ENCODE data around the gene DDN. TPM values are rescaled to one million over a fixed set of nuclear protein-coding genes. Genes with fewer than 3 reads are reported as not detected.

DDN gene
- total and polyA plus RNA-seq, 10 of the 15 experiments (the other 5 are each of a cell fraction or from before 2014, with no cell fraction given): 0.10 to 13.4 (median 3.7) TPM

DNA sequence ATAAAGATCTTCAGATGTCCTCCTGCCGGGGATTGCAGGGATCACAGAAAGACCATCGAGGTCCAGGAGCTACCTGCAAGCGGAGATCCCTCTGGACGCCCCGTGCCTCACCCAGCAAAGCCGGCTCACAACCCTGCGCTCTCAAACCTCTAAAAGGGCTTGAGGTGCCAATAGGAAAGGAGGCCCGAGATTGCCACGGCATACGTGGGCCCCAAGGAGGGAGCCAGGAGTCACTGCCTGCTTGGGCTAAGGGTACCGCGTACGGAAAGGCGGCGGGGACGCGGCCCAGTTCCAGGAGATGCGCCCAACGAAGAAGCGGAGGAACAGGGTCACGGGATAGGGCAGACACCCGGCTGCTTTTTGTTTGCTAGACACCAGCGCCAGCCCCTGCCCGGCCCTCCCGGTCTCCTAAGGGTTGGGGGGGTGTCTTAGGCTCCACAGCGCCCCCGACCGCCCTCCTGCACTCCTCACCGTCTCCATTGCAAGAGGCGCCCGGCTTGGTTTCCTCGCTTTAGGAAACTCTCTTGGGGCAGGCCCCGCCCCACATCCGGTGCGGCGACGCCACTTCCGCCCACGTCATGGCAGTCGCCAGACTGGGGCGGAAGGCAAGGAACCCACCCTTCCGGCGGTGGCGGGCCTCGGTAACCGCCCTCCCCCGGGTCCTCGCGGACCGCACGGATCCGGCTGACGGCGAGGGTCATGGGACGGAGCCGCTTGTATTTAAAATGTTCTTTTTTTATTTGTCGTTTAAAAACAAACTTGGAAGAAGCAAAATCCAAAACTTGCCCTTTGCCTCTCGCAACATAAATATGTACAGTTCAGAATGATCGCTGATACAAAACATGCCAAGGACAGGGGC is 19.3 kb upstream of the DDN start, which contains the start of gene PRKAG1 (continued):
- TF ChIP-seq, protein P1, sequence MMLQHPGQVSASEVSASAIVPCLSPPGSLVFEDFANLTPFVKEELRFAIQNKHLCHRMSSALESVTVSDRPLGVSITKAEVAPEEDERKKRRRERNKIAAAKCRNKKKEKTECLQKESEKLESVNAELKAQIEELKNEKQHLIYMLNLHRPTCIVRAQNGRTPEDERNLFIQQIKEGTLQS (IDR thresholded peaks at IDR 0.05; ENCODE audit: borderline replicate concordance, extremely low read depth, low read depth, low read length): no peak
- TF ChIP-seq SUZ12 (IDR thresholded peaks at IDR 0.05; ENCODE audit: unreplicated experiment) (no peak), ZNF384 (IDR thresholded peaks at IDR 0.05; ENCODE audit: borderline replicate concordance, low read depth, low read length) (0 out of 2 replicates have a peak, but pooled peaks have one; percentile 47), NFIC (IDR thresholded peaks at IDR 0.05; ENCODE audit: low read depth, low read length) (peak; percentile 55; the same call in 1 of the 2 replicates), IRF4 (IDR thresholded peaks at IDR 0.05; ENCODE audit: low read depth, low read length) (no peak), FOXK2 (IDR thresholded peaks at IDR 0.05) (no peak), SIX5 (IDR thresholded peaks at IDR 0.05; ENCODE audit: low read depth, low read length, severe bottlenecking) (peak; percentile 14), CHD2 (IDR thresholded peaks at IDR 0.05; ENCODE audit: borderline replicate concordance, low read depth, low read length) (0 out of 2 replicates have a peak, but pooled peaks have one; percentile 47), RFX5 (IDR thresholded peaks at IDR 0.05; ENCODE audit: low read depth, low read length) (0 out of 2 replicates have a peak, but pooled peaks have one; percentile 47), RAD21 (IDR thresholded peaks at IDR 0.05; ENCODE audit: insufficient read depth, low read depth, low read length) (peak; percentile 36; the same call in 1 of the 2 replicates), ETV6 (conservative IDR thresholded peaks at IDR 0.05 in 1 of 2, IDR thresholded peaks at IDR 0.05 in 1 of 2; ENCODE audit: borderline replicate concordance in 1 of 2, low read depth in 1 of 2) (peak in 1 of 2 experiments; percentile 80; a peak in 2 of 4 replicates), SMARCA5 (IDR thresholded peaks at IDR 0.05) (peak; percentile 84)
- TF ChIP-seq, protein P2, sequence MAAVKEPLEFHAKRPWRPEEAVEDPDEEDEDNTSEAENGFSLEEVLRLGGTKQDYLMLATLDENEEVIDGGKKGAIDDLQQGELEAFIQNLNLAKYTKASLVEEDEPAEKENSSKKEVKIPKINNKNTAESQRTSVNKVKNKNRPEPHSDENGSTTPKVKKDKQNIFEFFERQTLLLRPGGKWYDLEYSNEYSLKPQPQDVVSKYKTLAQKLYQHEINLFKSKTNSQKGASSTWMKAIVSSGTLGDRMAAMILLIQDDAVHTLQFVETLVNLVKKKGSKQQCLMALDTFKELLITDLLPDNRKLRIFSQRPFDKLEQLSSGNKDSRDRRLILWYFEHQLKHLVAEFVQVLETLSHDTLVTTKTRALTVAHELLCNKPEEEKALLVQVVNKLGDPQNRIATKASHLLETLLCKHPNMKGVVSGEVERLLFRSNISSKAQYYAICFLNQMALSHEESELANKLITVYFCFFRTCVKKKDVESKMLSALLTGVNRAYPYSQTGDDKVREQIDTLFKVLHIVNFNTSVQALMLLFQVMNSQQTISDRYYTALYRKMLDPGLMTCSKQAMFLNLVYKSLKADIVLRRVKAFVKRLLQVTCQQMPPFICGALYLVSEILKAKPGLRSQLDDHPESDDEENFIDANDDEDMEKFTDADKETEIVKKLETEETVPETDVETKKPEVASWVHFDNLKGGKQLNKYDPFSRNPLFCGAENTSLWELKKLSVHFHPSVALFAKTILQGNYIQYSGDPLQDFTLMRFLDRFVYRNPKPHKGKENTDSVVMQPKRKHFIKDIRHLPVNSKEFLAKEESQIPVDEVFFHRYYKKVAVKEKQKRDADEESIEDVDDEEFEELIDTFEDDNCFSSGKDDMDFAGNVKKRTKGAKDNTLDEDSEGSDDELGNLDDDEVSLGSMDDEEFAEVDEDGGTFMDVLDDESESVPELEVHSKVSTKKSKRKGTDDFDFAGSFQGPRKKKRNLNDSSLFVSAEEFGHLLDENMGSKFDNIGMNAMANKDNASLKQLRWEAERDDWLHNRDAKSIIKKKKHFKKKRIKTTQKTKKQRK (IDR thresholded peaks at IDR 0.05; ENCODE audit: low read depth, low read length): no peak
- TF ChIP-seq, protein P3, sequence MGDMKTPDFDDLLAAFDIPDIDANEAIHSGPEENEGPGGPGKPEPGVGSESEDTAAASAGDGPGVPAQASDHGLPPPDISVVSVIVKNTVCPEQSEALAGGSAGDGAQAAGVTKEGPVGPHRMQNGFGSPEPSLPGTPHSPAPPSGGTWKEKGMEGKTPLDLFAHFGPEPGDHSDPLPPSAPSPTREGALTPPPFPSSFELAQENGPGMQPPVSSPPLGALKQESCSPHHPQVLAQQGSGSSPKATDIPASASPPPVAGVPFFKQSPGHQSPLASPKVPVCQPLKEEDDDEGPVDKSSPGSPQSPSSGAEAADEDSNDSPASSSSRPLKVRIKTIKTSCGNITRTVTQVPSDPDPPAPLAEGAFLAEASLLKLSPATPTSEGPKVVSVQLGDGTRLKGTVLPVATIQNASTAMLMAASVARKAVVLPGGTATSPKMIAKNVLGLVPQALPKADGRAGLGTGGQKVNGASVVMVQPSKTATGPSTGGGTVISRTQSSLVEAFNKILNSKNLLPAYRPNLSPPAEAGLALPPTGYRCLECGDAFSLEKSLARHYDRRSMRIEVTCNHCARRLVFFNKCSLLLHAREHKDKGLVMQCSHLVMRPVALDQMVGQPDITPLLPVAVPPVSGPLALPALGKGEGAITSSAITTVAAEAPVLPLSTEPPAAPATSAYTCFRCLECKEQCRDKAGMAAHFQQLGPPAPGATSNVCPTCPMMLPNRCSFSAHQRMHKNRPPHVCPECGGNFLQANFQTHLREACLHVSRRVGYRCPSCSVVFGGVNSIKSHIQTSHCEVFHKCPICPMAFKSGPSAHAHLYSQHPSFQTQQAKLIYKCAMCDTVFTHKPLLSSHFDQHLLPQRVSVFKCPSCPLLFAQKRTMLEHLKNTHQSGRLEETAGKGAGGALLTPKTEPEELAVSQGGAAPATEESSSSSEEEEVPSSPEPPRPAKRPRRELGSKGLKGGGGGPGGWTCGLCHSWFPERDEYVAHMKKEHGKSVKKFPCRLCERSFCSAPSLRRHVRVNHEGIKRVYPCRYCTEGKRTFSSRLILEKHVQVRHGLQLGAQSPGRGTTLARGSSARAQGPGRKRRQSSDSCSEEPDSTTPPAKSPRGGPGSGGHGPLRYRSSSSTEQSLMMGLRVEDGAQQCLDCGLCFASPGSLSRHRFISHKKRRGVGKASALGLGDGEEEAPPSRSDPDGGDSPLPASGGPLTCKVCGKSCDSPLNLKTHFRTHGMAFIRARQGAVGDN (IDR thresholded peaks at IDR 0.05): peak; percentile 83
- TF ChIP-seq, protein P4, sequence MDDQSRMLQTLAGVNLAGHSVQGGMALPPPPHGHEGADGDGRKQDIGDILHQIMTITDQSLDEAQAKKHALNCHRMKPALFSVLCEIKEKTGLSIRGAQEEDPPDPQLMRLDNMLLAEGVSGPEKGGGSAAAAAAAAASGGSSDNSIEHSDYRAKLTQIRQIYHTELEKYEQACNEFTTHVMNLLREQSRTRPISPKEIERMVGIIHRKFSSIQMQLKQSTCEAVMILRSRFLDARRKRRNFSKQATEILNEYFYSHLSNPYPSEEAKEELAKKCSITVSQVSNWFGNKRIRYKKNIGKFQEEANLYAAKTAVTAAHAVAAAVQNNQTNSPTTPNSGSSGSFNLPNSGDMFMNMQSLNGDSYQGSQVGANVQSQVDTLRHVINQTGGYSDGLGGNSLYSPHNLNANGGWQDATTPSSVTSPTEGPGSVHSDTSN (IDR thresholded peaks at IDR 0.05; ENCODE audit: insufficient replicate concordance, low read depth, low read length): peak; percentile 9
- TF ChIP-seq, protein P5, sequence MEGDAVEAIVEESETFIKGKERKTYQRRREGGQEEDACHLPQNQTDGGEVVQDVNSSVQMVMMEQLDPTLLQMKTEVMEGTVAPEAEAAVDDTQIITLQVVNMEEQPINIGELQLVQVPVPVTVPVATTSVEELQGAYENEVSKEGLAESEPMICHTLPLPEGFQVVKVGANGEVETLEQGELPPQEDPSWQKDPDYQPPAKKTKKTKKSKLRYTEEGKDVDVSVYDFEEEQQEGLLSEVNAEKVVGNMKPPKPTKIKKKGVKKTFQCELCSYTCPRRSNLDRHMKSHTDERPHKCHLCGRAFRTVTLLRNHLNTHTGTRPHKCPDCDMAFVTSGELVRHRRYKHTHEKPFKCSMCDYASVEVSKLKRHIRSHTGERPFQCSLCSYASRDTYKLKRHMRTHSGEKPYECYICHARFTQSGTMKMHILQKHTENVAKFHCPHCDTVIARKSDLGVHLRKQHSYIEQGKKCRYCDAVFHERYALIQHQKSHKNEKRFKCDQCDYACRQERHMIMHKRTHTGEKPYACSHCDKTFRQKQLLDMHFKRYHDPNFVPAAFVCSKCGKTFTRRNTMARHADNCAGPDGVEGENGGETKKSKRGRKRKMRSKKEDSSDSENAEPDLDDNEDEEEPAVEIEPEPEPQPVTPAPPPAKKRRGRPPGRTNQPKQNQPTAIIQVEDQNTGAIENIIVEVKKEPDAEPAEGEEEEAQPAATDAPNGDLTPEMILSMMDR (IDR thresholded peaks at IDR 0.05 in 2 of 3, conservative IDR thresholded peaks at IDR 0.05 in 1 of 3; ENCODE audit: control insufficient read depth in 2 of 3, extremely low read depth in 1 of 3, insufficient read depth in 1 of 3, low read depth in 3 of 3, low read length in 3 of 3): peak; percentile 57 to 71 (median 68)

All from GM12878 (cell line).